CD4-positive, alpha-beta T cell treated with Interleukin-15 for 4 hours (primary cell): ENCODE data around the gene BEGAIN.

Experiments used
- DNase-seq: peaks from one replicate; pipeline ENCODE4 v3.0.0-alpha.2; 2020; ENCODE audit warnings: low spot score

The BEGAIN gene

DNA sequence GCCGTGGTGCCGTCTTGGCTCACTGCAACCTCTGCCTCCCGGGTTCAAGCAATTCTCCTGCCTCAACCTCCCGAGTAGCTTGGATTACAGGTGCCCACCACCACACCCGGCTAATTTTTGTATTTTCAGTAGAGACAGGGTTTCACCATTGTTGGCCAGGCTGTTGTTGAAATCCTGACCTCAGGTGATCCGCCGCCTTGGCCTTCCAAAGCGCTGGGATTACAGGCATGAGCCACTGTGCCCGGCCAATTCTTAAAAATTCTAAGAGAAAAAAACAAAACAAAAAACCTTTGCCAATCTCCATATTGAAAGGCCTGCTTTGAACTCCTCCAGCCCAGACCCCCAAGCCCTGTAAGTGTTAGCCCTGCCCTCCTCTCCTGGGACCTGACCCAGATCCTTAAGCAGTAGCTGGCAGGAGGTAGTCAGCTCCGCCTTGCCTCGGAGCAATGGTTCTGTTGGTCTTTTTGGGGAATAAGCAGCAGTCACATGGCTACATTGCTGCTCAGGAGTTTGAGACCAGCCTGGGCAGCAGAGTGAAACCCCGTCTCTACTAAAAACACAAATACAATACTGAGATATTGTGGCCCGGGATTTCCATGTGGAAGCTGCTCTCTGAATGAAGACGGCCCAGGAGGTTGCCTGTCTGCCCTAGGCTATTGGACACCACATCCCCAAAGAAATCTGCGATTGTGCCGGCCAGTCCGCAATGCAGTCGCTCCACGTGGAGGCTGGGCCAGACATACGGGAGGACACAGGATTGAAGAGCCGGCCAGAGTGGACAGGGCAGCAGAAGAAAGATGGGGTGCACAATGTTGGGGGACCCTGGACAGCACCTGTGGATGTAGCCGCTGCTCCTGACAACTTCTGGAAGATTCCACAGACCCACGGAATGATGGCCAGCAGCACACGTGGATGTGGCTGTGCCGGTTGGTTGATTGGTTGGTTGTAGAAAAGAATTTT lies 28.8 kb upstream of the BEGAIN start:
- no peak for DNase-seq

DNA sequence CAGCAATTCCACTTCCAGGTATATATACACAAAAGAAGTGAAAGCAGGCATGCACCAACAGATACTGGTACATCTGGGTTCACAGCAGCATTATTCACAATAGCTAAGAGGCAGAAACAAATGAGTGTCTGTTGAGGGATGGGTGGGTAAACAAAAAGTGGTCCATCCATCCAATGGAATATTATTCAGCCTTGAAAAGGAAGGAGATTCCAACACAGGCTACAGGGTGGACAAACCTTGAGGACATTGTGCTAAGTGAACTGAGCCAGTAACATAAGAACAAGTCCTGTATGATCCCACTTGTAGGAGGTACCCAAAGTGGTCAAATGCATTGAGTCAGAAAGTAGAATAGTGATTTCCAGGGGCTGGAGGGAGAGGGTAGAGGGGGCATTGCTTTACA lies 27.6 kb upstream of the BEGAIN start:
- DNase-seq = no peak

DNA sequence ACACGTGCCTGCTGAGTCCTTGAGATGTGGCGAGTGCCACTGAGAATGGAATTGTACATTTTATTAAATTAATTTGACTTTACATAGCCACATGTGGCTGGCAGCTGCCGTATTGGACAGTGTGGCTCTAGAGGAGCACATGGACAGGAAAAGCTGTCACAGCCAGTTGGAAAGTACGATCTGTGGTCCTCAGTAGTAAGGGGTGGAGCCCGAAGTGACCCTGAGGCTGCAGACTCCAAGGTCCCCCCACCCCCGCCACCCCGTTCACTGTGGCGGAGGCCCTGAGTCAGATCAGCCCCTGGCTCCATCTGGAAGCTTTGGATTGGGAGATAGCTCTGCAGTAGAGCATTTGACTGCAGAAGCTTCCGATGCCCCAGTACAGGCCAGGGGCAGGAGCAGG lies 25.8 kb upstream of the BEGAIN start:
- DNase-seq = no peak

DNA sequence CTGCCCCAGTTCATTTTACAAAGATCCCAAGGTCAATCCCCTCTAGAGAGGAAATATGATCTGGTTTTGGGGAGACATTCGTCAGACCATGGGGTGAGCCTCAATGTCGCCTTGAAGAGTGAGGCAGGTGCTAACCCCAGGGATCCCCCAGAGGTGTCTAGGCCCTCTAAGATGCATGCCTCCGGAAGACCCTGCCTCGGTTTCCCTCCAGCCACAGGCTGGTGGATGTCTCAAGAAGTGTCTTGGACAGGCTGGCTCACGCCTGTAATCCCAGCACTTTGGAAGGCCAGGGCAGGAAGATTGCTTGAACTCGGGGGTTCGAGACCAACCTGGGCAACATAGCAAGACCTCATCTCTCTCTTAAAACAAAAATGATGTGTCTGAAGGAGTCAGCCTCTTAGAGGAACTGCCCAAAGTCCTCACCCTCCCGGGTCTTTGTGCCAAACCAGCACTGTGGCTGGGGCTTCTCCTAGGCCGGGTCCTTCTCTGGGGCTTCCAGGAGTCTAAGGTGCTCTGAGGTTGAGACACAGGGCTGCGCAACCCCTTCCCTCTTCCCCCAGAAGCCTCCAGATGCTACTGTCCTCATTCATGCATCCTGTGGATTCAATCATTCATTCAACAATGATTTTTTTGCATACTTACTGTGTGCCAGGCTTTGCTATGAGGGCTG lies 24.7 kb upstream of the BEGAIN start:
- no peak for DNase-seq

DNA sequence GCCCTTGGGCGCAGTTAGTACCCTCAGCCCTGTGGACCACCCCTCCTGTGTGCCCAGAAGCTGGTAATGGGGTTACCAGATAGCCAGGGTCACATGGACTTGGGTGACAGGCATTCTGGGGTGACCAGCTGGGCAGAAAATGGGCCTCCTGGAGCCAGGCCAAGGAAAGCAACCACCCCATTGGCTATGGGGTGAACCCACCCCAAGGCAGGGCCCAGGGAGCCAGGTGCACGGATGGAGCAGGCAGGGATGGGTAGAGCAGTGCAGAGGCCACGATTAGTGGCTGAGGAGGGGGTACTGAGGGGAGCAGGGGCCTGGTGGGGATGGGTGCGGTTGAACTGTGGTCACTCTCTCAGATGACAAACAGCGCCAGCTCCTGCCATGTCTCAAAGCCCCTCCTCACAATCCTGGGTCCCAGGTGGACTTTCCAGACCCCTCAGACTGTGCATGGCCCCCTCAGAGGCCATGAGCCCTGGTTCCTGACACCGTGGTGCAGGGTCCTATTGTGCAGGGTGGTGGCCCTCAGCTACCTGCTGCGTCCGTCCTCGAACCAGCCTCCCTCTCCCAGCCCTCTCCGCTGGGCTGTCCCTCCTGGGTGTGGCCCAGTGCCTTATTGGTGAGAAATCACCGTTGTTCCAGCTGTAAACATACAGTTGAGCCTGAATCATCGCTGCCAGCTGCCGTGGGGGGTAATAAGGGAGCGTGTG lies 23.4 kb upstream of the BEGAIN start:
- no peak for DNase-seq

DNA sequence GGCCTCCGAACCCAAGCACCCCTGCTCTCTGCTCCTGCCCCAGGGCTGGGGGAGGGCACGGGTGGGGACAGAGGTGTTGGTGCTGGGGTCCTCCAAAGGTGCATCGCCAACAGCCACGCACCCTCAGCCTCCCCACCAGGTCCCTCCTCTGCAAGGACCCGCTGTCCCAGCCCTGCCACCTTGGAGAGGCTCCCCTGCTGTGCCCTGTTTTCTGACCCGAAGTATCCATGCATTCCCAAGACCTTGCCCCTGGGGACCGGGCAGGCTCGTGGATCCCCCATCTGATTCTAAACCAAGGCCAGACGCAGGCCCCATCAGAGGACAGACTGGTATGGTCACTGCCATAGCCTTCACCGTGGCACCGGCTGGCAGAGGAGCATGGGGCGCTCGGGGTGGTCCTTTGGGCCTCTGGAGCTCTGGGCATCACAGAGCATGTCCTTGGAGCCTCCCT lies 22.7 kb upstream of the BEGAIN start:
- no peak for DNase-seq

DNA sequence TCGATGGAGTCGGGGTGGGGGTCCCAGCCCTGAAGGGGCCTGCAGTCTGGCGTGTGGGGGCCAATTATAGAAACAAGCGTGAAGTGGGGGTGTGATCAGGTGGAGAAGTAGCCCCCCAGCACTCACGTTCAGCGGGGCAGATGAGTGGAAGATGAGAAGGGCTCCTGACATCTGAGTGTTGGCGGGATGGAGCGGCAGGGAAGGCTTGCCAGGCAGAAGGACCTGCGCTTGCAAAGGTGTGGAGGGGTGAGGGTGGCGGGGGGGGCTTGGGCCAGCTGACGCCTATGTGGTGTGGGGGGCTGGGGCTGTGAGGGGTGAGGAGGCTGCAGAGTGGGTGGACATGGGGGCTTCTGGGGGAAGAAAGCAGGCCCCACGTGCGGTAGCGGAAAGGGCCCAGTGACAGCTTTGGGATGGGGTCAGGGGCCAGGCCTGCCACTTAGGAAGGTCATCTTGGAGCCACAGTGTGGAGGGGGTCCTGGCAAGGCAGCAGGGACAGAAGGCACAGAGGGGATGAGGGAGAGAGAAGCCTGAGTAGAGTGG lies 22.2 kb upstream of the BEGAIN start:
- no peak for DNase-seq

DNA sequence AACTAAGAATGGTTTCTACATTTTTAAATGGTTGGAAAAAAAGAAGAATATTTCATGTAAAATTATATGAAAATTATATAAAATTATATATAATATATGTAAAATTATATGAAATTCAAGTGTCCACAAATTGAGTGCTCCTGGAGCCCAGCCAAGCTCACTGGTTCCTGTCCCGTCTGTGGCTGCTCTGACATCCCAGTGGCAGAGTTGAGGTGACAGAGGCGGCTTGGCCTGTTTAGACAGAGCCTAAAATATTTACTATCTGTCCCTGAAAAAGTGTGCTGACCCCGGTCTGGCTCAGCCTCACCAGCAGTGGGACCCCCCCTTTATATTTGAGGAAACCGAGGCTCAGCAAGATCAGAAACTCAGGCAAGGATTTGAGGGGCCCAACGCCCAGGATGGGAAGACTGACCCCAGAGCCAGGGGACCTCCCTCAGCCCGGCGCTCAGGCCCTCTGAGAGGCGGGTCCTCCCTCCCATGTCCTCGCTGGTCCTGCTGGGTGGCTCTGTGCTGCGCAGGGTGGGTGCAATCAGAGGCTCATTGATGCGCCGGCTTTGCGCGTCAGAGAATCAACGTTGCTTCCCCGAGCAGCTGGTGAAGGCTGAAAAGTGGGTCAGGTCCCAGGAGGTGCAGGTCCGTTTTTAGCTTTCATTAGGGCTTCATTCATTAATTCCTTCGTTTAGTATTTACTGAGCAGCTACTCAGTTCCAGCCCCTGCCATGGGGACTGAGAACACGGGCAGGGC lies 21.5 kb upstream of the BEGAIN start:
- DNase-seq = no peak

DNA sequence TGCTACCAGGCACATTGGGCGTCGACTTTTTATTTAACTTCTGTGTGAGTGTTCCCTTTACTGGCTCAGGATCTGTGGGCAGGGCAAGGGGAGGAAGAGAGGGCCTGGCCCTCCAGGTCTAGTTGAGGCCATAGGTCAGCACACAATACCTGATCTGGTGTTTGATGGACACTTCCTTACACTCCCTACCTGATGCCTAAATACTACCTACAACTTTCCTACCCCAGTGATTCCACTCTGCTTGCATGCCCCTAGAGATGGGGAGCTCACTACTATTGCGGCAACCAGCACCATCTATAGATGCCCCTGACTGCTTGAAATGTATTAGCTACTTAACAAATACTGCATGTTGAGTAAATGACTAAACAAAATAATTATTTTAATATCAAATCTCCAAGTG lies 20.8 kb upstream of the BEGAIN start:
- no peak for DNase-seq

DNA sequence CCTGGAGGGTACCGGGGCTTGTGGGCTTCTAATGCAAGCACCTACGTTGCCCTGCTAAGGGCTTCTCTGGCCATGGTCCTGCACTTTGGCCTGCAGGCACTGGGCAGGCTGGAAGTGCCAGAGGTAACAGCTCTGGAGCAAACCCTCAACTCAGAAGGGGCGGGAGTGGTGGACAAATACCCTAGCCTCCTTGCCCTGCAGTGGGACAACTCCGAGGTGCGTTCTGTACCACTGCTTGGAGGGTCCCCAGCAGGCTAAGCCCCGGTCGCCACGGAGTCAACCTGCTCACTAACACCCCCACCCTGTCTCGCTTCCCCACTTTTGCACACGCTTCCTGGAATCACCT lies 20.4 kb upstream of the BEGAIN start:
- DNase-seq = no peak

DNA sequence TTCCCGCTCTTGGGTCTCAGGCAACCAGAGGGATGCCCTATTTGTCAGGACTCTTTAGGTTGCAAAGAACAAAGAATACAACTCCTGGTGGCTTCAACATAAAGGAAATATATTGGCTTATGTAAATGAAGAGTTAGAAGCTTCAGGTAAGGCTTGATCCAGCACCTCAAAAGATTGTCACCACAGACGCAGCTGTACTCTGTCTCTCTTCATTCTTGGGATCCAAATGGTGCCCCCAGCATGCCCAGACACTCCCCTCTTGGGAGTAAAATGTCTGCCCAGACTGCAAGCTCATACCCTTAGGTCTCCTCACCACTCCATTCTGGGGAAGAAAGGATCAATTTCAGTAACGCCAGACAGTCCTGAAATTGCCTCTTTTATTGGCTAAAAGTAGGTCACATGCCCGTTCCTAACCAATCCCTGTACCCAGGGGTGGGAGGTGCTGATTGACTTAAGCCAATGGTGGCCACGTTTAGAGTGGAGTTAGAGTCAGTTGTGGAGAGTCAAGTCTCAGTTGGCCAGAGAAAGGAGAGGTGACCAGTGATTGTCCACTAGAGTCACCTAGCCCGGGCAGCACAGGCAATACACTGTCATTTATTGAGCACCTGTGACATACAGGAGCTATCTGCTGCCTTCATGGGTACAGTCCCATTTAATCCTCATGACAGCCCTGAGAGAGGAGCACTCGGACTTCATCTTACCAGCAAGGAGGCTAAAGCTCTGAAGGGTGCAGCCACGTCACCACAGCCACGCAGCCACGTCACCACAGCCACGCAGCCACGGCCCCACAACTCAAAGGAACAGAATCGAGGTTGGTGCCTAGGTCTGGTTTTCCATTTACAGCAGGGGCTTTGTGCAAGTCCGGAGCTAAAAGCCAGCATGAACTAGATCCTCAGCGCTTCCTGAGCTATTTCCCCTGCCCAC lies 19.7 kb upstream of the BEGAIN start:
- DNase-seq = no peak

DNA sequence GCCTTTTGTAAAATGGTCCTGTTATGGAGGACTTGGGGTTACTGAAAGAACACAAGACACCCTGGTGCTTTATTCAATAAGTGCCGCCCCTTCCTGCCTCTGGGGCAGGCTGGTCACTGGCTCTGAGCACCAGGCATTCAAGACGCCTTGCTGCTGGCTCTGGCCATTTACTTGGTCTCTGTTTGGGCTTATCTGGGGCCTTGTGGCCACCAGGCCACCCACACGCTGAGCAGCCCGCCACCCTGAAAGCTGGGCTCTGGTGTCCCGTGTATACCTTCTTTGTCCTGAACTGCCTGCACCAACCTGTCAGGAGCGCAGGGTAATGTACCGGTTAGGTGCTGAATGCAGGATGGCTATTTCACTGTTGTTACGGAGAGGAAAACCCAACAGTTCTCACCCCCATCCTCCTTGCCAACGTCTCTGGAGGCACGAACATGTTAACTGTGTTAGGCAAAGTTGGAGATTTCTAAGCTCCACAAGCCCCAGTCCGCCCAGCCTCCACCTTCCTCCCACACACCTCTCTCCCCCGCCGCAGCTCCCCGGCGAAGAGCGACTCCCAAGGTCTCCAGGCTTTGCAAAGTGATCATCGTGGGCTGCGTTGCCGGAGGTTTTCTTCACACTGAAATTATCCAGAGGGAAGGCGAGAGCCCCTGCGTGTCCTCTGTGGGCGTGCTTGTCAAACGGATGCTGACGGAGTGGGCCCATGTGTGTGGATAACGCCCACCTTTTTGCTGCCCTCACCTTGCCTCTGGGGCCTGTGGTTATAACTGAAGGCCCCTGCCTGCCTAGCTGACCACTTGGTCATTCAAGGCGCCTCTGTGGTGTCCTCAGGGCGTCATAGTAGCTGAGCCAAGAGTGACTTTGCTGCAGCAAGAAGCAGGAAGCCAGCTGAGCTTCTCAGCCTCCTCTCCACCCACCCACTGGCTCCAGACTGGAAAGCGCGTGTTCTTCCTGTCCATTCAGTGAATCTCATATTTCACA lies 18.8 kb upstream of the BEGAIN start:
- no peak for DNase-seq

DNA sequence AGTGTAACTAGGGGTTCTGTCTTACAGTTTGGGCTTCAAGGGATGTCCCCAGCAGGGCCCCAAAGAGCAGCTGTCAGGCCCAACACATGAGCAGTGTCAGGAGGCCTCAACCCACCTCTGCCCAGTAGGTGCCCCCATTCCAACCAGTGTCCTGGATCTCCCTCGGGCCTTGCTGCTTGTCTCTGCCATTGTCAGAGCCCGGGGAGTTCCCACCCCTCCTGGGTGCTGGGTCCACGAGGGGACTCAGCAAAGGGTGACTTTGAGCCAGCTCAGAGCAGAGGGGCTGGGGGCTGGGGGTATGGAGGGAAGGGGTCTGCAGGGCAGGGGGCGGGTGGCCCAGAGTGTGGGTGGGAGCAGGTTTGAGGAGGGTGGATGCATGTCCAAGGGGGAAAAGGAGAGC lies 18.0 kb upstream of the BEGAIN start:
- no peak for DNase-seq

DNA sequence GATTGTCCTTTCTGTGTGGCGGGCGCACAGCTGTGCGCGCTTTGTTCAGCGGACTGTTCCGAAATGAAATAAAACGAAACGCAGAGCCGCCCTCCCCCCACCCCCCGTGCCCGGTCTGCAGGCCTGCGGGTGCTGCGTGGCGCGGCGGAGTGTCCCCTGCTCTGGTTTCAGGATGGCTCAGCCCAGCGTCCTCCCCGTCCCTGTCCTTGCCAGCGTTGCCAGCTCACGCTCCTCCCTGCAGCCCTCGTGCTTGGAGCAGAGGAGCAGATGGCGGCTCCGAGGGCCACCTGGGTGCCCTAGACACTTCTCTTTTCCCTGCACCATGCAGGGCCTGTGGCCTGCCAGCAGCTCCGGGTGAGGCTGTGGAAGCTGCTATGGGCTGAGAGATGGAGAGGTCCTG lies 17.5 kb upstream of the BEGAIN start:
- DNase-seq = no peak

DNA sequence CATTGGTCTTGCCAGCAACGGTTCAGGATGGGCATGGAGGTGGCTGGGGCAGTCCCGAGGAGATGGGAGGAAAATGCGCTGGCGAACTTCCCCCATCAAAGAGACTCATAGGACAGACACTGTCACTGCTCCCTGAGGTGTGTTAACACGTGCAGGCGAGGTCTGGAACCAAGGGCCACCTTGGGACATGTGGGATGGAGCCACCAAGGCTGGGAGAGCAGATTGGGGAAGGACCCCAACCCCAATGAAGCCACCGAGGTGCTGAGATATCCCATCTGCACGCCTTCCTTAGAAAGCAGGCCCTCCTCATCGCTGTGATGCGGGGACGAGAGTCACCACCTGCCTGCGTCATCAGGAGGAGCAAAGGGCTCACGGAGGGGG lies 16.9 kb upstream of the BEGAIN start:
- no peak for DNase-seq

DNA sequence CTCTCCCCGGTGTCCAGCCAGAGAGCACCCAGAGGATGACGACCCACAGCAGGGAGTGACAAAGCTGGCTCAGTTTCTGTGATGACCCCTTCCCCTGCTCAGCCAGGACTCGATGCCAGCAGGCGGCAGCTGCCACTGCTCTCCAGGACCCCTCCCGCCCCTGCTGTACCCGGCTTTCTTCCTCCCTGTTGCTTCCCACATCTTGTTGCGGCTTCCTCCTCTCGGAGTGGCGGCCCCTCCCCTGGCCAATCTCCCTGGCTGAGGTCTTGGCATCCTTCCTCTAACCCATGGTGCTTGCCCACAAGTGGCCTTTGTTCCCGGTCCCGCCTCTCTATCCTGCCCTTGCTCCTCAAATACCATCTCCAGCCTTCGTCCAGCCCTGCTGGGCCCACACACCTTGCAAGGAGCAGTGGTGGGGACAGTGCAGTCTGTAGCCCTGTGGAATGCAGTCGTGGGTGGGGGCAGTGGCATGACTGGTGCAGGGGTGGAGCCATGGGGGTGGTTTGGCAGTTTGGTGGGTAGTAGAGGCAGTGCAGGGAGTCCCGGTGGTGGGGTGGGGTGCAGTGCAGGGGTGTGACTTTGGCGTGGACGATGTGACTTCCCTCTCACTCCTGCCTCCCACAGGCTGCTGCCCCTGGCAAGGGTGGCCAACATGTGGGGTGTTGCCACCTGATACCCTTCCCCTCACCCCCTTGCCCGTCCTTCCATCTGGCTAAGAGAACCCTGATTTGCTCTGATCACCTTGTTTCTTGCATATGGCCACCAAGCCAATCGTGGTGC lies 16.3 kb upstream of the BEGAIN start:
- DNase-seq = no peak

DNA sequence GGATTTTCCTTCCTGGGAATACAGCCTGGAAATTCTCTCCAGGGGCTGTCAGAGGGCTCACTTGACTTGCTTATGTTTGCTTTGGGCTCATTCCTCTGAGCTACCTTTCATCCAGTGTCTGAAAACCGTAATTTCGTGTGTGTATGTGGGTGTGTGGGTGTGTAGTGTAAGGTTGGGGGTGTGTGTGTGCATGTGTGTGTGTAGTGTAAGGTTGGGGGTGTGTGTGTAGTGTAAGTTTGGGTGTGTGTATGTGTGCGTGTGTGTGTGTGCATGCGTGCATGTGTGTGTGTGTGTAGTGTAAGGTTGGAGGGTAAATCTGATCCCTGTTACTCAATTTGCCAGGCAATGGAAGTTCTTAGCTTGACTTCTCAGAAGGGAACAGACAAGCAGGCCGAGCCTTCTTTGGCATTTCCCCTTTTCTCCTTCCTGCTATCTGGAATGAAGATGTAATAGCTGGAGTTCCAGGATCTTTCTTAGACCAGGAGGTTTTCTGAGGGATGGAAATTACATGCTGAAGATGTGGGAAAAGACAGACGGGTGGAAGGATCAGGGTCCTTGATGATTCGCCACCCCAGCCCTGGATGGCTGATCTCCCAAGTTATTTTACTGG lies 15.5 kb upstream of the BEGAIN start:
- no peak for DNase-seq

DNA sequence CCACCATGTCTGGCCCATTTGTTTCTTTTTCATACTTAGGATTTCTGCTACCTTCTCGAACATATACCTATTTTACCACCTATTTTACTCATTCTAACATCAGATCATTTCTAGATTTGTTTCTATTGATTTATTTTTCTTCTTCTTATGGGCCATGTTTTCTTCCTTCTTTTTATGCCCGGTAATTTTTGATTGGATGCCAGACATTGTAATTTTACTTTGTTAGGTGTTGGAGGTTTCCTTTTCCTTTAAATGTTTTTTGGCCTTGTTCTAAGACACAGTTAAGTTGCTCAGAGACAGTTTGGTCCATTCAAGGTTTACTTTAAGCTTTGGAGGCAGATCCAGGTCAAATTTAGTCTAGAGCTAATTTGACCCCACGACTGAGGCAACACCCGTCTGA lies 14.7 kb upstream of the BEGAIN start:
- DNase-seq = no peak
